Measurements from ENCODE around the gene SERF1B.
"Not testable (repeated sequence)": the region's sequence is repeated elsewhere in the genome, so short reads cannot be mapped to it uniquely, and the experiment has no call there.

SERF1B gene

GRCh38 chr5:70088907-70089464, 63.9 kb downstream of the SERF1B start:
- H3K36me3 ChIP-seq (ENCODE audit: control insufficient read depth, insufficient read depth, low read length); H3K4me3 ChIP-seq (ENCODE audit: low read depth, low read length); H3K9ac ChIP-seq (ENCODE audit: low read depth, low read length); H3K9me3 ChIP-seq (ENCODE audit: control insufficient read depth, insufficient read depth, low read length); H3K27ac ChIP-seq (ENCODE audit: low read depth, low read length); H3K27me3 ChIP-seq (ENCODE audit: control insufficient read depth, insufficient read depth, low read length); H3K4me1 ChIP-seq (ENCODE audit: control insufficient read depth, insufficient read depth, low read length): not testable (repeated sequence)

- H3K4me1 ChIP-seq (ENCODE audit: control insufficient read depth, insufficient read depth, low read length); H3K9me3 ChIP-seq (ENCODE audit: control insufficient read depth, insufficient read depth, low read length); H3K27me3 ChIP-seq (ENCODE audit: control insufficient read depth, insufficient read depth, low read length); H3K36me3 ChIP-seq (ENCODE audit: control insufficient read depth, insufficient read depth, low read length); H3K9ac ChIP-seq (ENCODE audit: low read depth, low read length); H3K4me3 ChIP-seq (ENCODE audit: low read depth, low read length); H3K27ac ChIP-seq (ENCODE audit: low read depth, low read length): not testable (repeated sequence)
Measured at GRCh38 chr5:70091776-70092175, 66.7 kb downstream of the SERF1B start.

Data from HUES48 (cell line).